GM10847 (cell line): ENCODE results near the gene DLGAP5.

Experiments used
- POLR2A ChIP-seq: IDR thresholded peaks from 2 replicates; pipeline ENCODE4 v1.6.1; 2011; ENCODE audit not compliant: insufficient read length; ENCODE audit errors: extremely low read depth

The DLGAP5 gene

GRCh38 chr14:55151601-55152000 is 39.8 kb downstream of the DLGAP5 start:
- TF ChIP-seq POLR2A = no peak

GRCh38 chr14:55146425-55146824 is 45.0 kb downstream of the DLGAP5 start:
- no peak for TF ChIP-seq POLR2A

GRCh38 chr14:55142466-55142865 is 48.9 kb downstream of the DLGAP5 start:
- no peak for TF ChIP-seq POLR2A

GRCh38 chr14:55141825-55142224 is 49.6 kb downstream of the DLGAP5 start:
- TF ChIP-seq POLR2A = no peak

GRCh38 chr14:55139696-55140509 is 51.5 kb downstream of the DLGAP5 start:
- no peak for TF ChIP-seq POLR2A

GRCh38 chr14:55139141-55139540 is 52.2 kb downstream of the DLGAP5 start:
- TF ChIP-seq POLR2A = no peak

GRCh38 chr14:55138091-55138490 is 53.3 kb downstream of the DLGAP5 start:
- TF ChIP-seq POLR2A = no peak

GRCh38 chr14:55136885-55137786 is 54.2 kb downstream of the DLGAP5 start:
- TF ChIP-seq POLR2A = no peak

- TF ChIP-seq POLR2A = no peak
Observed at GRCh38 chr14:55136241-55136640, 55.1 kb downstream of the DLGAP5 start.

GRCh38 chr14:55133416-55133815 is 58.0 kb downstream of the DLGAP5 start:
- no peak for TF ChIP-seq POLR2A

GRCh38 chr14:55131370-55132137 is 59.8 kb downstream of the DLGAP5 start:
- no peak for TF ChIP-seq POLR2A

- no peak for TF ChIP-seq POLR2A
Observed at GRCh38 chr14:55130196-55130550, 61.2 kb downstream of the DLGAP5 start.

- TF ChIP-seq POLR2A = no peak
Observed at GRCh38 chr14:55129428-55130195, 61.8 kb downstream of the DLGAP5 start.

- peak; percentile 56 for TF ChIP-seq POLR2A
Observed at GRCh38 chr14:55129086-55129427, 62.3 kb downstream of the DLGAP5 start, which contains the start of gene LGALS3. Gene LGALS3, plus strand, starts transcription at chr14:55129252. Its CDS starts 8,122 bp downstream, at chr14:55137374.
